Endodermal cell (in vitro differentiated cells): Measurements from ENCODE around the gene ST7. TPM values are rescaled to one million over a fixed set of nuclear protein-coding genes. Genes with fewer than 3 reads are reported as not detected.
A peak's percentile ranks its signal among the peaks of the same experiment; 100 is the strongest.

ENCODE experiments used
- DNase-seq: peaks from one replicate; pipeline ENCODE4 v3.0.0-alpha.2; 2017
- H3K27ac ChIP-seq: 2 replicates; pipeline ENCODE4 v1.5.1; 2013; ENCODE audit warnings: mild to moderate bottlenecking, low read depth, low read length, moderate library complexity
- H3K27me3 ChIP-seq: 2 replicates; pipeline ENCODE4 v1.6.1; 2013; ENCODE audit warnings: mild to moderate bottlenecking, low read length, moderate library complexity; ENCODE audit not compliant: insufficient read depth, control insufficient read depth, poor library complexity, severe bottlenecking
- H3K36me3 ChIP-seq: 2 replicates; pipeline ENCODE4 v1.7.0; 2013; ENCODE audit warnings: mild to moderate bottlenecking, low read length, moderate library complexity; ENCODE audit not compliant: control insufficient read depth, insufficient read depth
- H3K4me1 ChIP-seq: one replicate; pipeline ENCODE4 v1.7.0; 2013; ENCODE audit warnings: low read length; ENCODE audit not compliant: control insufficient read depth, insufficient read depth
- H3K4me3 ChIP-seq: 2 replicates; pipeline ENCODE4 v1.5.1; 2013; ENCODE audit warnings: mild to moderate bottlenecking, low read length, moderate library complexity
- H3K9ac ChIP-seq: 2 replicates; pipeline ENCODE4 v1.6.1; 2013; ENCODE audit warnings: mild to moderate bottlenecking, low read length, moderate library complexity; ENCODE audit not compliant: poor library complexity, severe bottlenecking; ENCODE audit errors: extremely low read depth
- H3K9me3 ChIP-seq: 2 replicates; pipeline ENCODE4 v1.6.1; 2013; ENCODE audit warnings: mild to moderate bottlenecking, low read length, moderate library complexity; ENCODE audit not compliant: control insufficient read depth
- H3K27ac Mint-ChIP-seq: 2 replicates; pipeline ENCODE4 v1.8.0; 2020; ENCODE audit warnings: mixed read lengths
- H3K27me3 Mint-ChIP-seq: 2 replicates; pipeline ENCODE4 v1.8.0; 2021; ENCODE audit warnings: mild to moderate bottlenecking, mixed read lengths; ENCODE audit not compliant: insufficient read depth
- H3K36me3 Mint-ChIP-seq: 2 replicates; pipeline ENCODE4 v1.8.0; 2020; ENCODE audit warnings: low read depth, mixed read lengths
- H3K4me1 Mint-ChIP-seq: 2 replicates; pipeline ENCODE4 v1.8.0; 2020; ENCODE audit warnings: mixed read lengths
- H3K4me3 Mint-ChIP-seq: 2 replicates; pipeline ENCODE4 v1.8.0; 2020; ENCODE audit warnings: mild to moderate bottlenecking, moderate library complexity, mixed read lengths
- H3K9me3 Mint-ChIP-seq: 2 replicates; pipeline ENCODE4 v1.8.0; 2020; ENCODE audit warnings: mild to moderate bottlenecking, mixed read lengths
- WGBS, 2 experiments: methylation state at CpG; one replicate each; pipeline versions ENCODE4 v1.1.5 to v1.1.7; 2013; ENCODE audit warnings: missing lambda C conversion rate in 2 of 2, mixed read lengths in 1 of 2; ENCODE audit not compliant: insufficient coverage in 1 of 2, insufficient read length in 1 of 2; 5-methylcytosine and 5-hydroxymethylcytosine counted together
- total RNA-seq, 2 donors: library from RNA; stranded (reverse); fragmentation: NEBNext Ultra II Directional in 1 of 2; extraction: Animal tissue kit (Norgen Biotek cat#: 25700) in 1 of 2; gene quantifications; 2 replicates in 1 of 2; 3 replicates in 1 of 2; pipeline ENCODE4 v1.2.1, GENCODE V29; 2021
- TF ChIP-seq, protein P1 (sequence below): fragments of 200-600 bp; sonication (generic); conservative IDR thresholded peaks from 2 replicates; pipeline ENCODE4 v1.5.0; 2021; ENCODE audit warnings: antibody characterized with exemption, mild to moderate bottlenecking

Gene ST7
- total RNA-seq, 2 donors from 2014 or later = 6.4 to 8.9 TPM

DNA sequence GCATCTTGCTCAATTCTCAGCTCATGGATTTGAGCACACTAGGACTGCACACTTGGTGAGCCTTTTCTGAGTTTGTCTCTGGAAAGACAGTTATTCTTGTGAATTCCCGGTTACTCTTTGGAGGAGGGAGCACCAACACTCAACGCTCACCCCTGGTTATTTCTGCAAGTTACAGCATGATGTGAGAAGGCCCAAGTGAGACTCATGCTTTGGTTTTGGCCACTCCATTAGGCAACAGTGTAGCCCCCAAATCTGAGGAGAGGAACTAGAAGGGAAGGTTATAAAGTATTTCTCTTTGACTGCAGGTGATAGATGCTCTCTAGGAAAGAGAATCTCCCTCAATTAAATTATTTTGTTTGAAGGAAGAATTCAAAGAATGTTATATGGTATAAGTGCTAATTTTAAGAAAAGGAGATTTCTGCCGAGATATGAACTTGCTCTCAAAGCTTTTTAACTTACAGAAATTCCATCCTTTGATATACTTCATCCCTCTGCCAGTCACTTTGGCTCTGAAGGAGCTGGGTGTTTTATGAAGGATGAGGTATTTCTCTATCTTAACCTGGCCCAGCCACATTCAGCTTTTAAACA is 186.2 kb downstream of the ST7 start:
- Mint-ChIP-seq H3K36me3 (no peaks in the 10 kb centered on the region), H3K27ac (no peak overlapping the region), H3K27me3 (no peaks in the 10 kb centered on the region), H3K9me3 (no peaks in the 10 kb centered on the region), H3K4me3 (no peak overlapping the region), H3K4me1 (peaks cover 34% of the 10 kb centered on the region)
- H3K36me3 ChIP-seq = no peaks in the 10 kb centered on the region
- H3K27me3 ChIP-seq = no peaks in the 10 kb centered on the region
- peaks cover 4% of the 10 kb centered on the region for H3K4me1 ChIP-seq
- no peak for DNase-seq
- no peak overlapping the region for H3K27ac ChIP-seq
- 80% methylated on average over 2 of the region's 3 CpGs; no CpG with 5 or more reads in 1 of the 2 experiments for WGBS, 2 experiments
- no peak overlapping the region for H3K4me3 ChIP-seq
- H3K9me3 ChIP-seq = no peaks in the 10 kb centered on the region
- no peak overlapping the region for H3K9ac ChIP-seq
- TF ChIP-seq, protein P1, sequence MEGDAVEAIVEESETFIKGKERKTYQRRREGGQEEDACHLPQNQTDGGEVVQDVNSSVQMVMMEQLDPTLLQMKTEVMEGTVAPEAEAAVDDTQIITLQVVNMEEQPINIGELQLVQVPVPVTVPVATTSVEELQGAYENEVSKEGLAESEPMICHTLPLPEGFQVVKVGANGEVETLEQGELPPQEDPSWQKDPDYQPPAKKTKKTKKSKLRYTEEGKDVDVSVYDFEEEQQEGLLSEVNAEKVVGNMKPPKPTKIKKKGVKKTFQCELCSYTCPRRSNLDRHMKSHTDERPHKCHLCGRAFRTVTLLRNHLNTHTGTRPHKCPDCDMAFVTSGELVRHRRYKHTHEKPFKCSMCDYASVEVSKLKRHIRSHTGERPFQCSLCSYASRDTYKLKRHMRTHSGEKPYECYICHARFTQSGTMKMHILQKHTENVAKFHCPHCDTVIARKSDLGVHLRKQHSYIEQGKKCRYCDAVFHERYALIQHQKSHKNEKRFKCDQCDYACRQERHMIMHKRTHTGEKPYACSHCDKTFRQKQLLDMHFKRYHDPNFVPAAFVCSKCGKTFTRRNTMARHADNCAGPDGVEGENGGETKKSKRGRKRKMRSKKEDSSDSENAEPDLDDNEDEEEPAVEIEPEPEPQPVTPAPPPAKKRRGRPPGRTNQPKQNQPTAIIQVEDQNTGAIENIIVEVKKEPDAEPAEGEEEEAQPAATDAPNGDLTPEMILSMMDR = no peak

DNA sequence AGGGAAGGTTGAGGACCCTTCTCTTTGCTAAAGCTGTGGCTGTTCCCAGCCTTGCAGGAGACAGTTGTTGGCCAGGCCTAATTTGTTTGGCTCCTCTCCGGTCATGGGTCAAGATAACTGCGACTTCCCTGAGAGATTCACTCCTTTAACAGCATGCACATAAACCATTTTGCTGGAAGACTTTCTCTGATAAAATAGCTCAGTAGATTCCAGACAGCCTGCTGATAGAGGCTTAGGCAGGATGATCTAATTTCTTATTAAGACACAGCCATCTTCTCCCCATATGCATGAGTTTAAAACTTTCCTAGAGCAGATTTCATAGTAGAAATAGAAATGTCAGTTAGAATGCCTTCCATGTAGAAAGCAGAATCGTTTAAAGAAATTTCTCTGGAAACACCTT is 187.6 kb downstream of the ST7 start:
- Mint-ChIP-seq H3K4me1 (peaks cover 34% of the 10 kb centered on the region), H3K27ac (peak overlapping the region; percentile 36)
- TF ChIP-seq, protein P1 = no peak

DNA sequence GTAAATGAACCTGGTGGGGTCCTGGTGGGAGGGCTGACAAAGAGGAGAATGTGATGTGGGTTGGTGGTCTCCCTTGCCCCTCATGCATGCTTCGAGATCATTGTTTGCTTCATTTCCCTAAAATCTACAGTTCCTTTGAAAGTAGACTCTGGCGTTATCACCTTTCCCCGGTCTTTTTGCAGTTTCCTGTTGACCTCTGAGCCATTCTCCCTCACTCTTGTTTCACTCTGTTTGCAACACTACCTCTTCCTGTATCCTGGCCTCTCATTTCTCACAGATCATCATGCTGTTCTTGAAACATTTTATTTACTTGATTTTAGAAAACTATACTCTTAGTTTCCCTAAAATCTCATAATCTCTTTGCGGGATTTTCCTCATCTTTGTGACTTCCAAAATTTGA is 189.8 kb downstream of the ST7 start:
- Histone ChIP-seq H3K27me3 (no peaks in the 10 kb centered on the region), H3K9me3 (no peaks in the 10 kb centered on the region), H3K27ac (no peak overlapping the region), H3K9ac (no peak overlapping the region), H3K4me3 (no peak overlapping the region), H3K4me1 (peaks cover 4% of the 10 kb centered on the region), H3K36me3 (no peaks in the 10 kb centered on the region)
- Mint-ChIP-seq H3K36me3 (no peaks in the 10 kb centered on the region), H3K27ac (peak overlapping the region; percentile 44), H3K27me3 (no peaks in the 10 kb centered on the region), H3K4me1 (peaks cover 44% of the 10 kb centered on the region), H3K9me3 (no peaks in the 10 kb centered on the region), H3K4me3 (no peak overlapping the region)
- TF ChIP-seq, protein P1 = no peak
- WGBS, 2 experiments = 66 to 72% methylated on average over 3 to 4 of the region's 4 CpGs
- DNase-seq = no peak

More for the DNA sequence above, 187.6 kb downstream of the ST7 start:
- Histone ChIP-seq H3K4me3 (no peak overlapping the region), H3K27me3 (no peaks in the 10 kb centered on the region), H3K9me3 (no peaks in the 10 kb centered on the region), H3K9ac (no peak overlapping the region), H3K27ac (no peak overlapping the region), H3K36me3 (no peaks in the 10 kb centered on the region), H3K4me1 (peaks cover 4% of the 10 kb centered on the region)
- no peaks in the 10 kb centered on the region for H3K9me3 Mint-ChIP-seq
- no peaks in the 10 kb centered on the region for H3K36me3 Mint-ChIP-seq
- 81 to 100% methylated on average over 3 of the region's 3 CpGs for WGBS, 2 experiments
- H3K4me3 Mint-ChIP-seq = no peak overlapping the region
- H3K27me3 Mint-ChIP-seq = no peaks in the 10 kb centered on the region
- no peak for DNase-seq
